Measurements from ENCODE around the gene GBF1.

- TF ChIP-seq EZH2 (IDR thresholded peaks at IDR 0.05; ENCODE audit: low read length) (no peak), CTCF (optimal IDR thresholded peaks at IDR 0.05 in 1 of 3, IDR thresholded peaks at IDR 0.05 in 1 of 3, conservative IDR thresholded peaks at IDR 0.05 in 1 of 3; ENCODE audit: extremely low read depth in 1 of 3, insufficient read depth in 2 of 3, low read length in 3 of 3) (no peak)
Observed at GRCh38 chr10:102309236-102309635, 63.9 kb downstream of the GBF1 start.
